CD4-positive, alpha-beta T cell (primary cell): ENCODE results near the gene ATP2A3. TPM values are rescaled to one million over a fixed set of nuclear protein-coding genes. Genes with fewer than 3 reads are reported as not detected.

ENCODE experiments used
- ATAC-seq: fragments of 200-7000 bp; cut with Tn5 transposase; one replicate; pipeline ENCODE4 v1.10.0; 2022; ENCODE audit warnings: mild to moderate bottlenecking; ENCODE audit not compliant: poor library complexity
- CTCF ChIA-PET: fragments of 350-600 bp; sonication (Branson Sonifier 250); formaldehyde crosslinking; loops from one replicate; lab custom pipeline; 2021; ENCODE audit warnings: antibody characterized with exemption, inconsistent platforms; lab: Charles Lee
- POLR2A ChIA-PET: fragments of 350-600 bp; sonication (Branson Sonifier 250); formaldehyde crosslinking; loops from one replicate; lab custom pipeline; 2021; ENCODE audit warnings: antibody characterized with exemption, inconsistent platforms; lab: Charles Lee
- DNase-seq, 14 experiments: peaks; one replicate each; pipeline ENCODE4 v3.0.0-alpha.2; 2013 to 2020; ENCODE audit warnings: mixed read lengths in 2 of 14
- H3K27ac ChIP-seq, 2 donors: one replicate each; pipeline versions ENCODE4 v1.5.1 to v1.7.0; 2013; ENCODE audit warnings: low read length in 2 of 2, low read depth in 1 of 2, mild to moderate bottlenecking in 1 of 2
- H3K27me3 ChIP-seq, 2 experiments: 1 replicate in 1 of 2; 2 replicates in 1 of 2; pipeline versions ENCODE4 v1.6.1 to v1.7.0; 2013; ENCODE audit warnings: low read length in 2 of 2, control low read depth in 1 of 2, mild to moderate bottlenecking in 1 of 2, moderate library complexity in 1 of 2; ENCODE audit not compliant: insufficient read depth in 2 of 2, control insufficient read depth in 1 of 2
- H3K36me3 ChIP-seq: one replicate; pipeline ENCODE4 v1.6.1; 2013; ENCODE audit warnings: low read length, control low read depth; ENCODE audit not compliant: insufficient read depth
- H3K4me1 ChIP-seq: one replicate; pipeline ENCODE4 v1.6.1; 2013; ENCODE audit warnings: low read length, control low read depth; ENCODE audit not compliant: insufficient read depth
- H3K4me3 ChIP-seq: one replicate; pipeline ENCODE4 v1.5.1; 2013; ENCODE audit warnings: mild to moderate bottlenecking, low read length, moderate library complexity
- H3K9me3 ChIP-seq, 2 experiments: 1 replicate in 1 of 2; 2 replicates in 1 of 2; pipeline versions ENCODE4 v1.6.1 to v1.7.0; 2013; ENCODE audit warnings: low read length in 2 of 2, mild to moderate bottlenecking in 2 of 2, control low read depth in 1 of 2, moderate library complexity in 1 of 2; ENCODE audit not compliant: control insufficient read depth in 1 of 2, insufficient read depth in 1 of 2
- H3K27ac Mint-ChIP-seq: one replicate; pipeline ENCODE4 v1.8.0; 2020; ENCODE audit warnings: mixed read lengths
- H3K27me3 Mint-ChIP-seq: one replicate; pipeline ENCODE4 v1.8.0; 2021; ENCODE audit warnings: mixed read lengths
- H3K36me3 Mint-ChIP-seq: one replicate; pipeline ENCODE4 v1.8.0; 2021; ENCODE audit warnings: low read depth, mixed read lengths
- H3K4me1 Mint-ChIP-seq: one replicate; pipeline ENCODE4 v1.8.0; 2021; ENCODE audit warnings: low read depth, mixed read lengths
- H3K4me3 Mint-ChIP-seq: one replicate; pipeline ENCODE4 v1.8.0; 2020; ENCODE audit warnings: mild to moderate bottlenecking, mixed read lengths
- H3K9me3 Mint-ChIP-seq: one replicate; pipeline ENCODE4 v1.8.0; 2020; ENCODE audit warnings: mixed read lengths
- intact Hi-C, 2 experiments: fragments of 100-400 bp; cut with DNase I in 1 of 2; cut with micrococcal nuclease in 1 of 2; formaldehyde crosslinking; loops; one replicate each; pipeline versions ENCODE4 v1.15.1 to v1.9.0; 2023 to 2025; cut with DNase I, micrococcal nuclease
- total RNA-seq, 174 experiments: library from RNA in 2 of 174; stranded (reverse) in 2 of 174; gene quantifications; one replicate each; pipeline ENCODE4 v1.2.3 and lab custom pipeline; 2021 to 2026
- TF ChIP-seq, protein P1 (sequence below): fragments of 200-600 bp; IDR thresholded peaks from one replicate; pipeline ENCODE4 v1.8.0; 2022; ENCODE audit warnings: antibody characterized with exemption, mild to moderate bottlenecking

Gene ATP2A3
- total RNA-seq, 2 experiments from 2014 or later = 197 to 199 TPM

DNA sequence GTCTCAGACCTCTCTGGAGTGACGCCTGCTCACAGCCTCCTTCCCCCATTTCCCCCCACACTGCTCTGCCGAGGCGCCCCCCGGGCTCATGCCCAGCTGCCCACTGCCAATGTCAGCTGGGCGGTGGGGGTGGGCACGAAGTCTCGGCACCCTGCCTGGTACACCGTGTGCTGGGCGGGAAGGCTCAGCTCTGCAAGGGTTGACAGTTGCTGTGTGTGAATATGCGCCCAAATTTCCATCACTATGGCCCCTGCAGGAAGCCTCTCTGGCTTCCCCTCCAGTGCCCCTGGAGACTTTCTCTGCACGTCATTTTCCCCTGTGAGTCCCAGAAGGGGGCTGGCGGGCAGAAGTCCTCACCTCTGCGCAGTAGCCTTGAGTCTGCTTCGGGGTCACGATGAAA is 59.7 kb downstream of the ATP2A3 start:
- H3K27ac Mint-ChIP-seq = no peak overlapping the region
- no peaks in the 10 kb centered on the region for H3K27me3 ChIP-seq
- POLR2A ChIA-PET = no interaction called here

DNA sequence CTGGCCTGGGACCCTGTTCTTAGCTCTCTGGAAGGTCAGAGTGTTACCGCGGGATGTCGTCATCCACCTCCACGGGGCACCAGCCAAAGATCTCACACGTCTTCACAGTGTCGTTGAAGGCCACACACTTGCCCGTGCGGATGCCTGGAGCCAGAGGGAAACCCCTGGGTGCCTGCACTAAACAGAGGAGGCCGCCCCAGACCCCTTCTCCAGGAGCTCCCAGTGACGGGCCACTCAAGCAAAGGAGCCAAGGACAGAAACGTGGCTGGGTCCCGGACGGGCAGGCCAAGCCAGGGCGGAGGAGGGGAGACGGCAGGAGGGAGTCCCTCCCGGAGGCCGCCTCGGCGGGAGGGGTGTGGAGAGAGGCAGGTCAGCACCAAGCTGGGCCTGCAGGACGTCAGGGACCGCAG is 60.4 kb downstream of the ATP2A3 start:
- DNase-seq = no peak
- no peaks in the 10 kb centered on the region for H3K9me3 Mint-ChIP-seq
- H3K4me1 ChIP-seq = no peaks in the 10 kb centered on the region
- no peaks in the 10 kb centered on the region for H3K36me3 ChIP-seq
- H3K27ac ChIP-seq = no peak overlapping the region
- H3K27ac Mint-ChIP-seq = no peak overlapping the region
- H3K4me3 Mint-ChIP-seq = no peak overlapping the region
- no peaks in the 10 kb centered on the region for H3K27me3 ChIP-seq
- no peak overlapping the region for H3K4me3 ChIP-seq
- no peaks in the 10 kb centered on the region for H3K36me3 Mint-ChIP-seq
- TF ChIP-seq, protein P1, sequence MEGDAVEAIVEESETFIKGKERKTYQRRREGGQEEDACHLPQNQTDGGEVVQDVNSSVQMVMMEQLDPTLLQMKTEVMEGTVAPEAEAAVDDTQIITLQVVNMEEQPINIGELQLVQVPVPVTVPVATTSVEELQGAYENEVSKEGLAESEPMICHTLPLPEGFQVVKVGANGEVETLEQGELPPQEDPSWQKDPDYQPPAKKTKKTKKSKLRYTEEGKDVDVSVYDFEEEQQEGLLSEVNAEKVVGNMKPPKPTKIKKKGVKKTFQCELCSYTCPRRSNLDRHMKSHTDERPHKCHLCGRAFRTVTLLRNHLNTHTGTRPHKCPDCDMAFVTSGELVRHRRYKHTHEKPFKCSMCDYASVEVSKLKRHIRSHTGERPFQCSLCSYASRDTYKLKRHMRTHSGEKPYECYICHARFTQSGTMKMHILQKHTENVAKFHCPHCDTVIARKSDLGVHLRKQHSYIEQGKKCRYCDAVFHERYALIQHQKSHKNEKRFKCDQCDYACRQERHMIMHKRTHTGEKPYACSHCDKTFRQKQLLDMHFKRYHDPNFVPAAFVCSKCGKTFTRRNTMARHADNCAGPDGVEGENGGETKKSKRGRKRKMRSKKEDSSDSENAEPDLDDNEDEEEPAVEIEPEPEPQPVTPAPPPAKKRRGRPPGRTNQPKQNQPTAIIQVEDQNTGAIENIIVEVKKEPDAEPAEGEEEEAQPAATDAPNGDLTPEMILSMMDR = no peak
- ChIA-PET POLR2A (no interaction called here), CTCF (no interaction called here)
- intact Hi-C loops = no loop called here
- no peaks in the 10 kb centered on the region for H3K27me3 Mint-ChIP-seq
- H3K9me3 ChIP-seq = no peaks in the 10 kb centered on the region
- ATAC-seq = no peak
- no peaks in the 10 kb centered on the region for H3K4me1 Mint-ChIP-seq

More for the DNA sequence above, 59.7 kb downstream of the ATP2A3 start:
- TF ChIP-seq, protein P1 = no peak
- Histone ChIP-seq H3K4me1 (no peaks in the 10 kb centered on the region), H3K36me3 (no peaks in the 10 kb centered on the region), H3K4me3 (no peak overlapping the region), H3K9me3 (no peaks in the 10 kb centered on the region), H3K27ac (no peak overlapping the region)
- DNase-seq (no peak), ATAC-seq (no peak)
- H3K4me3 Mint-ChIP-seq = no peak overlapping the region
- intact Hi-C loops = no loop called here
- no peaks in the 10 kb centered on the region for H3K36me3 Mint-ChIP-seq
- H3K4me1 Mint-ChIP-seq = no peaks in the 10 kb centered on the region
- H3K9me3 Mint-ChIP-seq = no peaks in the 10 kb centered on the region
- CTCF ChIA-PET = no interaction called here
- no peaks in the 10 kb centered on the region for H3K27me3 Mint-ChIP-seq

DNA sequence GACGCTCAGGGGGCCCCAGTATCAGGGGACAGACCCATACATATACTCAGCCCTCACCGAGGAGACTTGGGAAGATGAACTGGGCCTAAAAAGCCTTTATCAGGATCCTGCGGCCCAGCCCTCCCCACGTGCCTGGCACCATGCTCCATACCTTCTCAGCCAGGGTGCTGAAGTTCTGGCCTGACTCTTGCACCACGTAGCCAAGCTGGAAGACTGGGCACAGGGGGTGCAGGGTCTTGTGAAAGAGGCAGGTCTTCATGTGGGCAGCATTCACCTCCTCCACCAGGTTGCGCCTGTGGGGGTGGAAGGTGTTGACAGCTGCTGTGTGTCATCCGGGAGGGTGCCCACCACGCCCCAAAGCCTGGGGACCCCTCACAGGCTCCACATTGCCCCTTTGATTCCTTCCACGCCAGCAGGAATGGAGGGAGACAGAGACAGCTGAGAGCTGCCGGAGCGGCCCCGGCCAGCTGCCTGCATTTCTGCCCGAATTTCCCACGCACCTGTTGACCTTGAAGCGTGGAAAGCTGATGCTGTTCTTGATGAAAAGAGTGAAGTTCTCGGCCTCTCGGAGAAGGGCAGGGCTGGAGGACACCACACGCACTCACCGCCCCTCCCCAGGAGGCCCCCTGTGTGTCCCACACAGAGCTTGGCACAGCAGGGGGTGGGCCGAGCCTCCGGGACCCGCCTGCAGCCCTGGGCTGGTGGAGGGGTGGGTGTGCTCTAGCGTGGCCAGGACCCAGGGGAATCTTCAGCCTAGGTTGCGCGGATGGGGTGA is 61.0 kb downstream of the ATP2A3 start:
- Mint-ChIP-seq H3K36me3 (no peaks in the 10 kb centered on the region), H3K4me1 (no peaks in the 10 kb centered on the region), H3K4me3 (no peak overlapping the region), H3K9me3 (no peaks in the 10 kb centered on the region), H3K27me3 (no peaks in the 10 kb centered on the region), H3K27ac (no peak overlapping the region)
- DNase-seq (no peak), ATAC-seq (no peak)
- TF ChIP-seq, protein P1 = no peak
- POLR2A ChIA-PET = no interaction called here
- CTCF ChIA-PET = no interaction called here
- no peaks in the 10 kb centered on the region for H3K9me3 ChIP-seq
- no peak overlapping the region for H3K27ac ChIP-seq
- H3K36me3 ChIP-seq = no peaks in the 10 kb centered on the region
- no peak overlapping the region for H3K4me3 ChIP-seq
- no peaks in the 10 kb centered on the region for H3K4me1 ChIP-seq
- no peaks in the 10 kb centered on the region for H3K27me3 ChIP-seq
- intact Hi-C loops = no loop called here
